ENCODE results near the gene NOTCH1.

NOTCH1 gene

GRCh38 chr9:136592666-136593065 is 46.8 kb upstream of the NOTCH1 start:
- H3K27me3 ChIP-seq (replicated peaks; ENCODE audit: insufficient read depth, low read length), result peaks cover 95% of the 10 kb centered on the region

DNA sequence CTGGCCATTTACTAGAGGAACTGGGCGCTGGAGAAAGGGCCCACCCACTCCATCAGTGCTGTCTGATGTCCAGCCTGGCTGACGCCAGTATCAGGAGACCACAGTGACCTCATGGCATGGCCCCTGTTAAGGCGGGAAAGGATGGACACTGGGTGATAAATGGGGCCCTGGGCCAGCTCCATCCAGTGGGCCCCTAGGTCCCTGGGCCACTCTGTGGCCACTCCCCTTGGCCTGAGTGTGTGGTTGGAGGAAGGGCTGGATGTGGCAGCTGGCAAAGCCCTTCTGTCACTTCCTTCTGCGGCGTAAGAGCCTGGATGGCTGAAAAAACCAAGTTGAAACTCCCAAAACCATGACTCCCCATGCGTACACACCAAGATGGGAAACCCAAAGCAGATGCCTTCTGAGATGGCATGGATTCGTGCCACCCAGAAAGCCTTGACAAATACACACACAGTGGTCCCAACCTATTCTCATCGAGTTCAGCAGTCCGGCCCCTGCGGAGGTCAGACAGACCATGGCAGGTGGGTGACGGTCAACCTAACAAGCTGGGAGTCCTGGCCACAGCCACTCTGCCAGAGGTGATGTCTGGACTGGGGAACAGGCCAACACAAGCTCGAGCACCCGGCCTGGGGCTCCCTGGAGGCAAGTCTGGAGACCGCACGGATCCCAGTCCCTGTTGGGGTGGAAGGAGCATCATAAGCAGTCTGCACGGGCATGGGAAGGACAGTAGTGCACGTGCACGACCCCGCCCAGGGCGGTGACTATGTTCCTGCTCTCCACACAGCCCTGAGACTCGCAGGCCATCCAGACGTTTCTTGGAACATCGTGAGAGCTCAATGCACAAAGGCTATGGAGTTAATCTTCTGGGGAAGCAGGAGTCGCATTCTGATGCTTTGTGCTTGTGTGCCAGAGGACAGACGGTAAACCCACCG is 45.2 kb upstream of the NOTCH1 start:
- Histone ChIP-seq H3K27ac (ENCODE audit: low read length) (no peak overlapping the region), H3F3A (ENCODE audit: insufficient read depth, low read length) (no peaks in the 10 kb centered on the region), H4K20me1 (ENCODE audit: insufficient read depth, low read length) (no peaks in the 10 kb centered on the region), H3K36me3 (replicated peaks; ENCODE audit: insufficient read depth, low read length) (no peaks in the 10 kb centered on the region), H2AFZ (ENCODE audit: low read length) (no peak overlapping the region), H3K9ac (ENCODE audit: low read length) (no peak overlapping the region), H3K9me2 (replicated peaks; ENCODE audit: insufficient read depth, low read length) (no peaks in the 10 kb centered on the region), H3K4me2 (ENCODE audit: low read depth, low read length) (no peak overlapping the region), H3K4me3 (ENCODE audit: low read length) (no peak overlapping the region), H3K9me3 (replicated peaks; ENCODE audit: insufficient read depth, low read length) (no peaks in the 10 kb centered on the region), H3K27me3 (replicated peaks; ENCODE audit: insufficient read depth, low read length) (peaks cover 98% of the 10 kb centered on the region), H3K4me1 (ENCODE audit: low read length) (no peaks in the 10 kb centered on the region), H3K79me2 (ENCODE audit: low read length) (no peaks in the 10 kb centered on the region)
- DNase-seq, result no peak
- TF ChIP-seq EZH2 (optimal IDR thresholded peaks at IDR 0.05; ENCODE audit: low read depth, low read length) (no peak), EZH2phosphoT487 (IDR thresholded peaks at IDR 0.05; ENCODE audit: low read length) (no peak)
- TF ChIP-seq, protein P1, sequence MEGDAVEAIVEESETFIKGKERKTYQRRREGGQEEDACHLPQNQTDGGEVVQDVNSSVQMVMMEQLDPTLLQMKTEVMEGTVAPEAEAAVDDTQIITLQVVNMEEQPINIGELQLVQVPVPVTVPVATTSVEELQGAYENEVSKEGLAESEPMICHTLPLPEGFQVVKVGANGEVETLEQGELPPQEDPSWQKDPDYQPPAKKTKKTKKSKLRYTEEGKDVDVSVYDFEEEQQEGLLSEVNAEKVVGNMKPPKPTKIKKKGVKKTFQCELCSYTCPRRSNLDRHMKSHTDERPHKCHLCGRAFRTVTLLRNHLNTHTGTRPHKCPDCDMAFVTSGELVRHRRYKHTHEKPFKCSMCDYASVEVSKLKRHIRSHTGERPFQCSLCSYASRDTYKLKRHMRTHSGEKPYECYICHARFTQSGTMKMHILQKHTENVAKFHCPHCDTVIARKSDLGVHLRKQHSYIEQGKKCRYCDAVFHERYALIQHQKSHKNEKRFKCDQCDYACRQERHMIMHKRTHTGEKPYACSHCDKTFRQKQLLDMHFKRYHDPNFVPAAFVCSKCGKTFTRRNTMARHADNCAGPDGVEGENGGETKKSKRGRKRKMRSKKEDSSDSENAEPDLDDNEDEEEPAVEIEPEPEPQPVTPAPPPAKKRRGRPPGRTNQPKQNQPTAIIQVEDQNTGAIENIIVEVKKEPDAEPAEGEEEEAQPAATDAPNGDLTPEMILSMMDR (IDR thresholded peaks at IDR 0.05; ENCODE audit: low read length), result no peak

More at GRCh38 chr9:136592666-136593065, 46.8 kb upstream of the NOTCH1 start:
- H3K9me3 ChIP-seq (replicated peaks; ENCODE audit: insufficient read depth, low read length), result no peaks in the 10 kb centered on the region
- H4K20me1 ChIP-seq (ENCODE audit: insufficient read depth, low read length), result no peaks in the 10 kb centered on the region
- H3K9ac ChIP-seq (ENCODE audit: low read length), result no peak overlapping the region
- H3K4me2 ChIP-seq (ENCODE audit: low read depth, low read length), result no peak overlapping the region
- H3K9me2 ChIP-seq (replicated peaks; ENCODE audit: insufficient read depth, low read length), result no peaks in the 10 kb centered on the region
- H2AFZ ChIP-seq (ENCODE audit: low read length), result no peak overlapping the region
- no peak for DNase-seq
- H3K36me3 ChIP-seq (replicated peaks; ENCODE audit: insufficient read depth, low read length), result no peaks in the 10 kb centered on the region
- H3K79me2 ChIP-seq (ENCODE audit: low read length), result no peaks in the 10 kb centered on the region
- no peaks in the 10 kb centered on the region for H3K4me1 ChIP-seq (ENCODE audit: low read length)
- H3K4me3 ChIP-seq (ENCODE audit: low read length), result no peak overlapping the region
- no peak overlapping the region for H3K27ac ChIP-seq (ENCODE audit: low read length)
- no peaks in the 10 kb centered on the region for H3F3A ChIP-seq (ENCODE audit: insufficient read depth, low read length)
- TF ChIP-seq, protein P1 (IDR thresholded peaks at IDR 0.05; ENCODE audit: low read length), result no peak
- TF ChIP-seq EZH2 (optimal IDR thresholded peaks at IDR 0.05; ENCODE audit: low read depth, low read length) (no peak), EZH2phosphoT487 (IDR thresholded peaks at IDR 0.05; ENCODE audit: low read length) (no peak)

- H3K9me2 ChIP-seq (replicated peaks; ENCODE audit: insufficient read depth, low read length), result no peaks in the 10 kb centered on the region
- no peak overlapping the region for H3K27ac ChIP-seq (ENCODE audit: low read length)
- TF ChIP-seq, protein P1 (IDR thresholded peaks at IDR 0.05; ENCODE audit: low read length), result no peak
- TF ChIP-seq EZH2phosphoT487 (IDR thresholded peaks at IDR 0.05; ENCODE audit: low read length), result no peak
- TF ChIP-seq EZH2 (optimal IDR thresholded peaks at IDR 0.05; ENCODE audit: low read depth, low read length), result no peak
- H3K9ac ChIP-seq (ENCODE audit: low read length), result no peak overlapping the region
- no peaks in the 10 kb centered on the region for H4K20me1 ChIP-seq (ENCODE audit: insufficient read depth, low read length)
- H3K9me3 ChIP-seq (replicated peaks; ENCODE audit: insufficient read depth, low read length), result no peaks in the 10 kb centered on the region
- H3F3A ChIP-seq (ENCODE audit: insufficient read depth, low read length), result no peaks in the 10 kb centered on the region
- no peak for DNase-seq
- no peaks in the 10 kb centered on the region for H3K79me2 ChIP-seq (ENCODE audit: low read length)
- H3K36me3 ChIP-seq (replicated peaks; ENCODE audit: insufficient read depth, low read length), result no peaks in the 10 kb centered on the region
- no peak overlapping the region for H3K4me2 ChIP-seq (ENCODE audit: low read depth, low read length)
- H3K27me3 ChIP-seq (replicated peaks; ENCODE audit: insufficient read depth, low read length), result peaks cover 98% of the 10 kb centered on the region
- no peaks in the 10 kb centered on the region for H3K4me1 ChIP-seq (ENCODE audit: low read length)
- no peak overlapping the region for H3K4me3 ChIP-seq (ENCODE audit: low read length)
- H2AFZ ChIP-seq (ENCODE audit: low read length), result no peak overlapping the region
Observed at GRCh38 chr9:136589766-136590763, 44.2 kb upstream of the NOTCH1 start.
